HEK293 (cell line): ENCODE measurements around the gene ANKZF1.

Experiments
- MEIS1 ChIP-seq: sonication (generic); formaldehyde crosslinking; IDR thresholded peaks from 2 replicates; pipeline ENCODE4 v1.8.1; 2022; ENCODE audit warnings: missing genetic modification reagents, mild to moderate bottlenecking, borderline replicate concordance
- YY2 ChIP-seq: fragments of 450-650 bp; formaldehyde crosslinking; IDR thresholded peaks from 2 replicates; pipeline ENCODE4 v1.5.1; 2016; ENCODE audit warnings: missing biosample characterization, missing genetic modification characterization
- ZBTB17 ChIP-seq: fragments of 450-650 bp; formaldehyde crosslinking; IDR thresholded peaks from 2 replicates; pipeline ENCODE4 v1.5.1; 2016; ENCODE audit warnings: missing biosample characterization, missing genetic modification characterization
- ZBTB8A ChIP-seq: fragments of 450-650 bp; formaldehyde crosslinking; IDR thresholded peaks from 2 replicates; pipeline ENCODE4 v1.5.1; 2016; ENCODE audit warnings: missing biosample characterization, missing genetic modification characterization
- ZNF629 ChIP-seq: fragments of 450-650 bp; formaldehyde crosslinking; IDR thresholded peaks from 2 replicates; pipeline ENCODE4 v1.5.1; 2017; ENCODE audit warnings: missing biosample characterization, missing genetic modification characterization
- TF ChIP-seq, protein P1 (sequence below): fragments of 450-650 bp; formaldehyde crosslinking; IDR thresholded peaks from 2 replicates; pipeline ENCODE4 v1.5.1; 2017; ENCODE audit warnings: missing biosample characterization, missing genetic modification characterization
- TF ChIP-seq, protein P2 (sequence below): fragments of 450-650 bp; formaldehyde crosslinking; IDR thresholded peaks from 2 replicates; pipeline ENCODE4 v1.5.1; 2016; ENCODE audit warnings: missing biosample characterization, missing genetic modification characterization
- TF ChIP-seq, protein P3 (sequence below): fragments of 450-650 bp; formaldehyde crosslinking; IDR thresholded peaks from 2 replicates; pipeline ENCODE4 v1.5.1; 2017; ENCODE audit warnings: missing biosample characterization, missing genetic modification characterization
- TF ChIP-seq, protein P4 (sequence below): fragments of 450-650 bp; formaldehyde crosslinking; IDR thresholded peaks from 2 replicates; pipeline ENCODE4 v1.5.1; 2017; ENCODE audit warnings: missing biosample characterization, mild to moderate bottlenecking, missing genetic modification characterization, moderate library complexity
- TF ChIP-seq, protein P5 (sequence below): fragments of 450-650 bp; formaldehyde crosslinking; IDR thresholded peaks from 2 replicates; pipeline ENCODE4 v1.5.1; 2016; ENCODE audit warnings: missing biosample characterization, missing genetic modification characterization, low read depth
- TF ChIP-seq, protein P6 (sequence below): sonication (generic); formaldehyde crosslinking; IDR thresholded peaks from 2 replicates; pipeline ENCODE4 v1.8.1; 2022; ENCODE audit warnings: mild to moderate bottlenecking, moderate library complexity, missing genetic modification reagents
- TF ChIP-seq, protein P7 (sequence below): fragments of 450-650 bp; formaldehyde crosslinking; IDR thresholded peaks from 2 replicates; pipeline ENCODE4 v1.5.1; 2016; ENCODE audit warnings: missing biosample characterization, missing genetic modification characterization
- TF ChIP-seq, protein P8 (sequence below): fragments of 450-650 bp; formaldehyde crosslinking; conservative IDR thresholded peaks from 2 replicates; pipeline ENCODE4 v1.5.1; 2016; ENCODE audit warnings: low read depth, missing biosample characterization, missing genetic modification characterization
- TF ChIP-seq, protein P9 (sequence below): fragments of 450-650 bp; formaldehyde crosslinking; IDR thresholded peaks from 2 replicates; pipeline ENCODE4 v1.5.1; 2016; ENCODE audit warnings: missing biosample characterization, missing genetic modification characterization, borderline replicate concordance

ANKZF1 gene

DNA sequence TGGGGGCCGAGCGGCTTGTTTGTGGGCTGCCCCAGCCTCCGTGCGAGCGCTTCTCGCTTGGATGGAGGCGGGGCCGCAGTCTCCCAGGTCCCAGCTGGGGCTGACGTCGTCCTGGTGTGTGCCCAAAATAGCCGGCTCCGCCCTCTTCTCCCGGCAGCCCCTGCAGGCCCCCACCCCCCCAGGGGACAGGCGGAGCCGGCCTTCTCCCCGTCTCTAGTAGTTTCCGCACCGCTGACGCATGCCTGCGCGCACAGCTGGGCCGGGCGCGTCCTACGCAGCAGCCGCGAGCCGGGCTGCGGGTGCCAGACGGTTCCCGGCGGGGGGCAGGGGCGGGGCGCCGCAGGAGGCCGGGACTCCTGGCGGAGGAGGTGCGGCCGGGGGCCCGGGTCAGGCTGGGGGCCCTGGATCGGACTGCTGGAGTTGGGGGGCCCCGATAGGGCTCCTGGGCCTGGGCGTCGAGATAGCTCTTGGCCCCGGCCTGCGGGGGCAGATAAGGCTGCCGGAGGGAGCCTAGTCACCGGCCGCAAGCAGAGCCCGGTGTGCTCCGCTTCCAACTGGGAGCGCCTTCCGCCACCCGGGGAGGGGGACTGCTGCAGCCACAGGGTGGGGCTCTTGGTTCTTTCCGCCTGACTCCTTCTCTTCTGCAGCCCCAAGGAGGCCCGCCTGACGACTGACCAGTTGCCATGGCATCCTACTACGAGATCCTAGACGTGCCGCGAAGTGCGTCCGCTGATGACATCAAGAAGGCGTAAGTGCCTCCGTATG, 49.7 kb downstream of the ANKZF1 start, which contains the start of gene DNAJB2 (continued):
- TF ChIP-seq, protein P1, sequence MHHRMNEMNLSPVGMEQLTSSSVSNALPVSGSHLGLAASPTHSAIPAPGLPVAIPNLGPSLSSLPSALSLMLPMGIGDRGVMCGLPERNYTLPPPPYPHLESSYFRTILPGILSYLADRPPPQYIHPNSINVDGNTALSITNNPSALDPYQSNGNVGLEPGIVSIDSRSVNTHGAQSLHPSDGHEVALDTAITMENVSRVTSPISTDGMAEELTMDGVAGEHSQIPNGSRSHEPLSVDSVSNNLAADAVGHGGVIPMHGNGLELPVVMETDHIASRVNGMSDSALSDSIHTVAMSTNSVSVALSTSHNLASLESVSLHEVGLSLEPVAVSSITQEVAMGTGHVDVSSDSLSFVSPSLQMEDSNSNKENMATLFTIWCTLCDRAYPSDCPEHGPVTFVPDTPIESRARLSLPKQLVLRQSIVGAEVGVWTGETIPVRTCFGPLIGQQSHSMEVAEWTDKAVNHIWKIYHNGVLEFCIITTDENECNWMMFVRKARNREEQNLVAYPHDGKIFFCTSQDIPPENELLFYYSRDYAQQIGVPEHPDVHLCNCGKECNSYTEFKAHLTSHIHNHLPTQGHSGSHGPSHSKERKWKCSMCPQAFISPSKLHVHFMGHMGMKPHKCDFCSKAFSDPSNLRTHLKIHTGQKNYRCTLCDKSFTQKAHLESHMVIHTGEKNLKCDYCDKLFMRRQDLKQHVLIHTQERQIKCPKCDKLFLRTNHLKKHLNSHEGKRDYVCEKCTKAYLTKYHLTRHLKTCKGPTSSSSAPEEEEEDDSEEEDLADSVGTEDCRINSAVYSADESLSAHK (tag by site-specific recombination), result peak; percentile 57; the same call in 1 of the 2 replicates
- TF ChIP-seq, protein P2, sequence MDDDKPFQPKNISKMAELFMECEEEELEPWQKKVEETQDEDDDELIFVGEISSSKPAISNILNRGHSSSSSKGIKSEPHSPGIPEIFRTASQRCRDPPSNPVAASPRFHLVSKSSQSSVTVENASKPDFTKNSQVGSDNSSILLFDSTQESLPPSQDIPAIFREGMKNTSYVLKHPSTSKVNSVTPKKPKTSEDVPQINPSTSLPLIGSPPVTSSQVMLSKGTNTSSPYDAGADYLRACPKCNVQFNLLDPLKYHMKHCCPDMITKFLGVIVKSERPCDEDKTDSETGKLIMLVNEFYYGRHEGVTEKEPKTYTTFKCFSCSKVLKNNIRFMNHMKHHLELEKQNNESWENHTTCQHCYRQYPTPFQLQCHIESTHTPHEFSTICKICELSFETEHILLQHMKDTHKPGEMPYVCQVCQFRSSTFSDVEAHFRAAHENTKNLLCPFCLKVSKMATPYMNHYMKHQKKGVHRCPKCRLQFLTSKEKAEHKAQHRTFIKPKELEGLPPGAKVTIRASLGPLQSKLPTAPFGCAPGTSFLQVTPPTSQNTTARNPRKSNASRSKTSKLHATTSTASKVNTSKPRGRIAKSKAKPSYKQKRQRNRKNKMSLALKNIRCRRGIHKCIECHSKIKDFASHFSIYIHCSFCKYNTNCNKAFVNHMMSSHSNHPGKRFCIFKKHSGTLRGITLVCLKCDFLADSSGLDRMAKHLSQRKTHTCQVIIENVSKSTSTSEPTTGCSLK (tag by site-specific recombination), result no peak
- TF ChIP-seq, protein P3, sequence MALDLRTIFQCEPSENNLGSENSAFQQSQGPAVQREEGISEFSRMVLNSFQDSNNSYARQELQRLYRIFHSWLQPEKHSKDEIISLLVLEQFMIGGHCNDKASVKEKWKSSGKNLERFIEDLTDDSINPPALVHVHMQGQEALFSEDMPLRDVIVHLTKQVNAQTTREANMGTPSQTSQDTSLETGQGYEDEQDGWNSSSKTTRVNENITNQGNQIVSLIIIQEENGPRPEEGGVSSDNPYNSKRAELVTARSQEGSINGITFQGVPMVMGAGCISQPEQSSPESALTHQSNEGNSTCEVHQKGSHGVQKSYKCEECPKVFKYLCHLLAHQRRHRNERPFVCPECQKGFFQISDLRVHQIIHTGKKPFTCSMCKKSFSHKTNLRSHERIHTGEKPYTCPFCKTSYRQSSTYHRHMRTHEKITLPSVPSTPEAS (tag by site-specific recombination), result no peak
- TF ChIP-seq, protein P4, sequence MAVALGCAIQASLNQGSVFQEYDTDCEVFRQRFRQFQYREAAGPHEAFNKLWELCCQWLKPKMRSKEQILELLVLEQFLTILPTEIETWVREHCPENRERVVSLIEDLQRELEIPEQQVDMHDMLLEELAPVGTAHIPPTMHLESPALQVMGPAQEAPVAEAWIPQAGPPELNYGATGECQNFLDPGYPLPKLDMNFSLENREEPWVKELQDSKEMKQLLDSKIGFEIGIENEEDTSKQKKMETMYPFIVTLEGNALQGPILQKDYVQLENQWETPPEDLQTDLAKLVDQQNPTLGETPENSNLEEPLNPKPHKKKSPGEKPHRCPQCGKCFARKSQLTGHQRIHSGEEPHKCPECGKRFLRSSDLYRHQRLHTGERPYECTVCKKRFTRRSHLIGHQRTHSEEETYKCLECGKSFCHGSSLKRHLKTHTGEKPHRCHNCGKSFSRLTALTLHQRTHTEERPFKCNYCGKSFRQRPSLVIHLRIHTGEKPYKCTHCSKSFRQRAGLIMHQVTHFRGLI (tag by site-specific recombination), result no peak
- TF ChIP-seq ZNF629 (peak; percentile 90), ZBTB8A (tag by site-specific recombination) (peak; percentile 48), MEIS1 (CRISPR knock-in tag) (no peak), ZBTB17 (tag by site-specific recombination) (no peak; the same call in 1 of the 2 replicates), YY2 (tag by site-specific recombination) (no peak)
- TF ChIP-seq, protein P5, sequence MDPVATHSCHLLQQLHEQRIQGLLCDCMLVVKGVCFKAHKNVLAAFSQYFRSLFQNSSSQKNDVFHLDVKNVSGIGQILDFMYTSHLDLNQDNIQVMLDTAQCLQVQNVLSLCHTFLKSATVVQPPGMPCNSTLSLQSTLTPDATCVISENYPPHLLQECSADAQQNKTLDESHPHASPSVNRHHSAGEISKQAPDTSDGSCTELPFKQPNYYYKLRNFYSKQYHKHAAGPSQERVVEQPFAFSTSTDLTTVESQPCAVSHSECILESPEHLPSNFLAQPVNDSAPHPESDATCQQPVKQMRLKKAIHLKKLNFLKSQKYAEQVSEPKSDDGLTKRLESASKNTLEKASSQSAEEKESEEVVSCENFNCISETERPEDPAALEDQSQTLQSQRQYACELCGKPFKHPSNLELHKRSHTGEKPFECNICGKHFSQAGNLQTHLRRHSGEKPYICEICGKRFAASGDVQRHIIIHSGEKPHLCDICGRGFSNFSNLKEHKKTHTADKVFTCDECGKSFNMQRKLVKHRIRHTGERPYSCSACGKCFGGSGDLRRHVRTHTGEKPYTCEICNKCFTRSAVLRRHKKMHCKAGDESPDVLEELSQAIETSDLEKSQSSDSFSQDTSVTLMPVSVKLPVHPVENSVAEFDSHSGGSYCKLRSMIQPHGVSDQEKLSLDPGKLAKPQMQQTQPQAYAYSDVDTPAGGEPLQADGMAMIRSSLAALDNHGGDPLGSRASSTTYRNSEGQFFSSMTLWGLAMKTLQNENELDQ (tag by site-specific recombination), result no peak
- TF ChIP-seq, protein P6, sequence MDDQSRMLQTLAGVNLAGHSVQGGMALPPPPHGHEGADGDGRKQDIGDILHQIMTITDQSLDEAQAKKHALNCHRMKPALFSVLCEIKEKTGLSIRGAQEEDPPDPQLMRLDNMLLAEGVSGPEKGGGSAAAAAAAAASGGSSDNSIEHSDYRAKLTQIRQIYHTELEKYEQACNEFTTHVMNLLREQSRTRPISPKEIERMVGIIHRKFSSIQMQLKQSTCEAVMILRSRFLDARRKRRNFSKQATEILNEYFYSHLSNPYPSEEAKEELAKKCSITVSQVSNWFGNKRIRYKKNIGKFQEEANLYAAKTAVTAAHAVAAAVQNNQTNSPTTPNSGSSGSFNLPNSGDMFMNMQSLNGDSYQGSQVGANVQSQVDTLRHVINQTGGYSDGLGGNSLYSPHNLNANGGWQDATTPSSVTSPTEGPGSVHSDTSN, result no peak
- TF ChIP-seq, protein P7, sequence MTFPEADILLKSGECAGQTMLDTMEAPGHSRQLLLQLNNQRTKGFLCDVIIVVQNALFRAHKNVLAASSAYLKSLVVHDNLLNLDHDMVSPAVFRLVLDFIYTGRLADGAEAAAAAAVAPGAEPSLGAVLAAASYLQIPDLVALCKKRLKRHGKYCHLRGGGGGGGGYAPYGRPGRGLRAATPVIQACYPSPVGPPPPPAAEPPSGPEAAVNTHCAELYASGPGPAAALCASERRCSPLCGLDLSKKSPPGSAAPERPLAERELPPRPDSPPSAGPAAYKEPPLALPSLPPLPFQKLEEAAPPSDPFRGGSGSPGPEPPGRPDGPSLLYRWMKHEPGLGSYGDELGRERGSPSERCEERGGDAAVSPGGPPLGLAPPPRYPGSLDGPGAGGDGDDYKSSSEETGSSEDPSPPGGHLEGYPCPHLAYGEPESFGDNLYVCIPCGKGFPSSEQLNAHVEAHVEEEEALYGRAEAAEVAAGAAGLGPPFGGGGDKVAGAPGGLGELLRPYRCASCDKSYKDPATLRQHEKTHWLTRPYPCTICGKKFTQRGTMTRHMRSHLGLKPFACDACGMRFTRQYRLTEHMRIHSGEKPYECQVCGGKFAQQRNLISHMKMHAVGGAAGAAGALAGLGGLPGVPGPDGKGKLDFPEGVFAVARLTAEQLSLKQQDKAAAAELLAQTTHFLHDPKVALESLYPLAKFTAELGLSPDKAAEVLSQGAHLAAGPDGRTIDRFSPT (tag by site-specific recombination), result no peak; the same call in none of the 2 replicates
- TF ChIP-seq, protein P8, sequence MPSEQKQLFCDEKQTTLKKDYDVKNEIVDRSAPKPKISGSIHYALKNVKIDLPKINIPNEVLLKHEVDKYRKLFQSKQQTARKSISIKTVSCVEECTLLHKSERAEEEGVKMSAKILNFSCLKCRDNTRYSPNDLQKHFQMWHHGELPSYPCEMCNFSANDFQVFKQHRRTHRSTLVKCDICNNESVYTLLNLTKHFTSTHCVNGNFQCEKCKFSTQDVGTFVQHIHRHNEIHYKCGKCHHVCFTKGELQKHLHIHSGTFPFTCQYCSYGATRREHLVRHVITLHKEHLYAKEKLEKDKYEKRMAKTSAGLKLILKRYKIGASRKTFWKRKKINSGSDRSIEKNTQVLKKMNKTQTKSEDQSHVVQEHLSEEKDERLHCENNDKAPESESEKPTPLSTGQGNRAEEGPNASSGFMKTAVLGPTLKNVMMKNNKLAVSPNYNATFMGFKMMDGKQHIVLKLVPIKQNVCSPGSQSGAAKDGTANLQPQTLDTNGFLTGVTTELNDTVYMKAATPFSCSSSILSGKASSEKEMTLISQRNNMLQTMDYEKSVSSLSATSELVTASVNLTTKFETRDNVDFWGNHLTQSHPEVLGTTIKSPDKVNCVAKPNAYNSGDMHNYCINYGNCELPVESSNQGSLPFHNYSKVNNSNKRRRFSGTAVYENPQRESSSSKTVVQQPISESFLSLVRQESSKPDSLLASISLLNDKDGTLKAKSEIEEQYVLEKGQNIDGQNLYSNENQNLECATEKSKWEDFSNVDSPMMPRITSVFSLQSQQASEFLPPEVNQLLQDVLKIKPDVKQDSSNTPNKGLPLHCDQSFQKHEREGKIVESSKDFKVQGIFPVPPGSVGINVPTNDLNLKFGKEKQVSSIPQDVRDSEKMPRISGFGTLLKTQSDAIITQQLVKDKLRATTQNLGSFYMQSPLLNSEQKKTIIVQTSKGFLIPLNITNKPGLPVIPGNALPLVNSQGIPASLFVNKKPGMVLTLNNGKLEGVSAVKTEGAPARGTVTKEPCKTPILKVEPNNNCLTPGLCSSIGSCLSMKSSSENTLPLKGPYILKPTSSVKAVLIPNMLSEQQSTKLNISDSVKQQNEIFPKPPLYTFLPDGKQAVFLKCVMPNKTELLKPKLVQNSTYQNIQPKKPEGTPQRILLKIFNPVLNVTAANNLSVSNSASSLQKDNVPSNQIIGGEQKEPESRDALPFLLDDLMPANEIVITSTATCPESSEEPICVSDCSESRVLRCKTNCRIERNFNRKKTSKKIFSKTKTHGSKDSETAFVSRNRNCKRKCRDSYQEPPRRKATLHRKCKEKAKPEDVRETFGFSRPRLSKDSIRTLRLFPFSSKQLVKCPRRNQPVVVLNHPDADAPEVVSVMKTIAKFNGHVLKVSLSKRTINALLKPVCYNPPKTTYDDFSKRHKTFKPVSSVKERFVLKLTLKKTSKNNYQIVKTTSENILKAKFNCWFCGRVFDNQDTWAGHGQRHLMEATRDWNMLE (tag by site-specific recombination), result no peak
- TF ChIP-seq, protein P9, sequence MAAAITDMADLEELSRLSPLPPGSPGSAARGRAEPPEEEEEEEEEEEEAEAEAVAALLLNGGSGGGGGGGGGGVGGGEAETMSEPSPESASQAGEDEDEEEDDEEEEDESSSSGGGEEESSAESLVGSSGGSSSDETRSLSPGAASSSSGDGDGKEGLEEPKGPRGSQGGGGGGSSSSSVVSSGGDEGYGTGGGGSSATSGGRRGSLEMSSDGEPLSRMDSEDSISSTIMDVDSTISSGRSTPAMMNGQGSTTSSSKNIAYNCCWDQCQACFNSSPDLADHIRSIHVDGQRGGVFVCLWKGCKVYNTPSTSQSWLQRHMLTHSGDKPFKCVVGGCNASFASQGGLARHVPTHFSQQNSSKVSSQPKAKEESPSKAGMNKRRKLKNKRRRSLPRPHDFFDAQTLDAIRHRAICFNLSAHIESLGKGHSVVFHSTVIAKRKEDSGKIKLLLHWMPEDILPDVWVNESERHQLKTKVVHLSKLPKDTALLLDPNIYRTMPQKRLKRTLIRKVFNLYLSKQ, result no peak
